ENCODE results near the gene BFSP2. TPM values are rescaled to one million over a fixed set of nuclear protein-coding genes. Genes with fewer than 3 reads are reported as not detected.
A peak's percentile ranks its signal among the peaks of the same experiment; 100 is the strongest.

The BFSP2 gene
- total RNA-seq, 4 donors from 2014 or later = not detected

DNA sequence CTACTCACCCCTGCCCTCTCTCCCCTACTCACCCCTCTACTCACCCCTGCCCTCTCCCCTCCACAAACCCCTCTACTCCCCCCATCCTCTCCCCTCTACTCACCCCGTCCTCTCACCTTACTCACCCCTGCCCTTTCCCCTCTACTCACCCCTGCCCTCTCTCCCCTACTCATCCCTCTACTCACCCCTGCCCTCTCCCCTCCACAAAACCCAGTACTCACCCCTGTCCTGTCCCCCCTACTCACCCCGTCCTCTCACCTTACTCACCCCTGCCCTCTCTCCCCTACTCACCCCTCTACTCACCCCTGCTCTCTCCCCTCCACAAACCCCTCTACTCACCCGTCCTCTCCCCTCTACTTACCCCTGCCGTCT lies 14.2 kb downstream of the BFSP2 start:
- TF ChIP-seq, protein P1, sequence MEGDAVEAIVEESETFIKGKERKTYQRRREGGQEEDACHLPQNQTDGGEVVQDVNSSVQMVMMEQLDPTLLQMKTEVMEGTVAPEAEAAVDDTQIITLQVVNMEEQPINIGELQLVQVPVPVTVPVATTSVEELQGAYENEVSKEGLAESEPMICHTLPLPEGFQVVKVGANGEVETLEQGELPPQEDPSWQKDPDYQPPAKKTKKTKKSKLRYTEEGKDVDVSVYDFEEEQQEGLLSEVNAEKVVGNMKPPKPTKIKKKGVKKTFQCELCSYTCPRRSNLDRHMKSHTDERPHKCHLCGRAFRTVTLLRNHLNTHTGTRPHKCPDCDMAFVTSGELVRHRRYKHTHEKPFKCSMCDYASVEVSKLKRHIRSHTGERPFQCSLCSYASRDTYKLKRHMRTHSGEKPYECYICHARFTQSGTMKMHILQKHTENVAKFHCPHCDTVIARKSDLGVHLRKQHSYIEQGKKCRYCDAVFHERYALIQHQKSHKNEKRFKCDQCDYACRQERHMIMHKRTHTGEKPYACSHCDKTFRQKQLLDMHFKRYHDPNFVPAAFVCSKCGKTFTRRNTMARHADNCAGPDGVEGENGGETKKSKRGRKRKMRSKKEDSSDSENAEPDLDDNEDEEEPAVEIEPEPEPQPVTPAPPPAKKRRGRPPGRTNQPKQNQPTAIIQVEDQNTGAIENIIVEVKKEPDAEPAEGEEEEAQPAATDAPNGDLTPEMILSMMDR (IDR thresholded peaks at IDR 0.05) = no peak
- no peak for TF ChIP-seq POLR2A (IDR thresholded peaks at IDR 0.05)
- H3K4me1 ChIP-seq = no peaks in the 10 kb centered on the region
- no peak overlapping the region for H3K4me3 ChIP-seq
- intact Hi-C loops (cut with DNase I; ENCODE audit: low total_unique reads) = no loop called here
- peak overlapping the region; percentile 65 to 77 for H3K27ac ChIP-seq
- no peak for DNase-seq
- no peaks in the 10 kb centered on the region for H3K27me3 ChIP-seq
- no peaks in the 10 kb centered on the region for H3K36me3 ChIP-seq
- H3K9me3 ChIP-seq = no peaks in the 10 kb centered on the region

DNA sequence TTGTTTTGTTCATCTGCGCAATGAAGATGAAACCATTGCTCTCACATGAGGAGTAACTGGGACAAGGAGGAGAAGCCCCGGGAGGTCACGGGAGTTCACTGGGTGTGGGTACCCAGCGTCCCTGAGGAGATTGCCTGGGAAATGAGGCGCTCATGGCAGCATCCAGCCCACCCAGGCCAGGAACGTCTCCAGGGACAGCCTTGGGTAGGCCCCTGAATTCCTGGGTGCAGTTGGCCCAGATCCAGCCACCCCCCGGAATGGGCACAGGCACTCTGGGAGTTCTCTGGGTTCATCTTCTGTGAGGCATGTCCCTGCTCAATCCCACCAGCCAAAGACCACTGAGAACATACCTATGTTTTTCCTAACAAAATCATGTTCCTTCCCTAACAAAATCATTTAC lies 18.5 kb downstream of the BFSP2 start:
- DNase-seq = no peak
- Histone ChIP-seq H3K27ac (no peak overlapping the region), H3K4me1 (no peaks in the 10 kb centered on the region), H3K4me3 (no peak overlapping the region), H3K27me3 (no peaks in the 10 kb centered on the region), H3K9me3 (no peaks in the 10 kb centered on the region), H3K36me3 (no peaks in the 10 kb centered on the region)
- intact Hi-C loops (cut with DNase I; ENCODE audit: low total_unique reads) = no loop called here
- TF ChIP-seq, protein P1 (IDR thresholded peaks at IDR 0.05) = no peak
- TF ChIP-seq POLR2A (IDR thresholded peaks at IDR 0.05) = no peak

DNA sequence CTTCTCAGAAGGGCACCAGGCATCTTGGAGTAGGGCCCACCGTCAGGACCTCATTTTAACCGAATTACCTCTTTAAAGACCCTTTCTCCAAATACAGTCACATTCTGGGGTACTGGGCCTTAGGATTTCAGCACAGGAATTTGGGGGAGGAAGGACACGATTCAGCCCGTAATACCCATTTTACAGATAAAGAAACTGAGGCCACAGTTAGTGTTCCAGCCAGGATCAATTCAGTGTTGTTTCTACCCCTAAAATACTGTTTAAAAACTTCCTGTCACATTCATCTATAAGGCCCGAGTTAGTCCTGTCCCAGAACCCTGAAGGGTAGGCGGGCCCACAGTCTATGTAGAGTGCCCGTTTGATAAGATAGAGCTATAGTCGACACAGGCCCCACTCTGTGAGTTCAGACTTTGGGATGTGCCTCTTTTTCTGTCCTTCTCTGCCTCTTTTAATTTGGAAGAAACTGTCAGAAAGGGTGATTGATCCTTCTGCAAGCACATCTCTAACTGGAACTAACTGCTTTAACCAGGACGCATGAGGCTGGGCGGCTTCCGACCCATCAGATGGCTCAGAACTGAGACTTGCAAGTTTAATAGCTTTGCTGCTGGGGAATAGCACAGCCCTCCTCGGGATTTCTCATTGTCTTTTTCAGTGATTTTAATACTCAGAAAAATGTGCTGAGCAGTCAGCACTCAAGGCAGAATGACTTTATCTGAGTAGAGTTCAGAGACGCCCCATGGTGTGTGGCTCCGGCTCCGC lies 19.5 kb downstream of the BFSP2 start:
- H3K27me3 ChIP-seq = no peaks in the 10 kb centered on the region
- H3K9me3 ChIP-seq = no peaks in the 10 kb centered on the region
- intact Hi-C loops (cut with DNase I; ENCODE audit: low total_unique reads) = no loop called here
- no peak for TF ChIP-seq POLR2A (IDR thresholded peaks at IDR 0.05)
- TF ChIP-seq, protein P1 (IDR thresholded peaks at IDR 0.05) = no peak
- DNase-seq = no peak
- H3K36me3 ChIP-seq = no peaks in the 10 kb centered on the region
- no peak overlapping the region for H3K4me3 ChIP-seq
- H3K4me1 ChIP-seq = no peaks in the 10 kb centered on the region
- H3K27ac ChIP-seq = no peak overlapping the region

DNA sequence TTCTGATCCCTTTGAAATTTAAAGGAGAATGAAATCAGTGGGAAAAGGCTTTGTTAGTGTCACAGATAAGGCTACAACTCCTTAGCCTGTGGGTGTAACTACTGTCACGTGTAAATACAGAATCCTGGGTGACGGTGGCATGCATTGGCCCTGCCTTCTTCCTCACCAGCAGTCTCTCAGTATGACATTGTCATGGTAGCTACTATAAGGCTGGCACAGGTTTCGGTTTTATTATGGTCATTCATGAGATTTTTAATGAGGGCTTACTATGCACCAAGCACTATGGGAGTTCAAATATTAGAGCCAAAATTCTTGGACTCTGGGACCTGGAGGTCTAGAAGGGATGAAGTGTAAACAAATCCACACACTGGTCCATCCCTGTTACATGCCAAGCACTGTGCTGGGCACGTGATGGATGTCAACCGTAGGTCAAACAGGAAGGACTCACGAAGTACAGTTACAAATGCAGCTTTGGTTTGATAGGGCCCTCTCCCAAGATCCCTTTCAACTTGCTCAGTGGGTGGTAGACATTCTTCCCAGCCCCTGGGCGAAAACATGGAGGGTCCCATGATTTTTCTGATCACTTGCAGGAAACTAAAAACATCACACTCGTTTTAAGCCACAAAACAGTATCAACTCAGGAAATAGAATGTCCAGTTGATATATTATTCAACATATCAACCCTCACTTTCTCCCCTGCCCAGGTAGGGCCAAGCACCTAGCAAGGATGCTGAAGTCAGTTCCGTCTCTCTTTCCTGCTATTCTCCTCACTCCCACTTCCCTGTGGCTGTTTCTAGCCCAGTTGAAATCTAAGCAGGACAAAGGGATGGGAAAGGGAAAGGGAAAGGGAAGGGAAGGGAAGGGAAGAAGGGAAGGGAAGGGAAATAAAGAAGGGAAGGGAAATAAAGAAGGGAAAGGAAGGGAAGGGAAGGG lies 25.3 kb downstream of the BFSP2 start:
- Histone ChIP-seq H3K4me1 (no peaks in the 10 kb centered on the region), H3K9me3 (no peaks in the 10 kb centered on the region), H3K36me3 (no peaks in the 10 kb centered on the region), H3K27me3 (no peaks in the 10 kb centered on the region), H3K27ac (no peak overlapping the region), H3K4me3 (no peak overlapping the region)
- intact Hi-C loops (cut with DNase I; ENCODE audit: low total_unique reads) = loop anchor here (10.0 kb wide), 1 partner anchor 700 kb away; the partner anchor contains the start of gene NPHP3
- DNase-seq = no peak
- TF ChIP-seq, protein P1 (IDR thresholded peaks at IDR 0.05) = no peak
- no peak for TF ChIP-seq POLR2A (IDR thresholded peaks at IDR 0.05)

DNA sequence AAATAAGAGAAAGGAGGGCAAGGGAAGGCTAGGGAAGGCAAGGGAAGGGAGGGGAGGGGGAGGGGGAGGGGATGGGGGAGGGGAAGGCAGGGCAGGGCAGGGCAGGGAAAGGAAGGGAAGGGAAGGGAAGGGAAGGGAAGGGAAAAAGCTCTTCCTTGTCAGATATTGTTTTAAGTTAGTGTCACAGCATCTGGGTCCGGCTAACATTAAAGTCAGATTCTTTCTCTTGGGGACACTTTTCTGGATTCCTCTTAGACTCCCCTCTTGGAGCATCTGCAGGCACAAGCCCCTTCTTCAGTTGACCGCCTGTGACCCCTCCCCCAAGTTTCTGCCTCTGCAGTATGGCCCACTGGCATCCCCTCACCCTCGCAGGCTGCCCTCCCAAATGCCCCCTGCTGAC lies 26.0 kb downstream of the BFSP2 start:
- intact Hi-C loops (cut with DNase I; ENCODE audit: low total_unique reads) = loop anchor here (10.0 kb wide), 1 partner anchor 701 kb away; the partner anchor contains the start of gene NPHP3
- H3K36me3 ChIP-seq = no peaks in the 10 kb centered on the region
- H3K27me3 ChIP-seq = no peaks in the 10 kb centered on the region
- TF ChIP-seq, protein P1 (IDR thresholded peaks at IDR 0.05) = no peak
- TF ChIP-seq POLR2A (IDR thresholded peaks at IDR 0.05) = no peak
- no peak for DNase-seq
- no peaks in the 10 kb centered on the region for H3K9me3 ChIP-seq
- no peak overlapping the region for H3K27ac ChIP-seq
- H3K4me3 ChIP-seq = no peak overlapping the region
- H3K4me1 ChIP-seq = no peaks in the 10 kb centered on the region
